ENCODE data around the gene RBMX. TPM values are rescaled to one million over a fixed set of nuclear protein-coding genes. Genes with fewer than 3 reads are reported as not detected.

Gene RBMX
- total and polyA plus RNA-seq, 2 of the 4 experiments (the other 2 are of a cell fraction): 151 to 337 TPM

GRCh38 chrX:136880003-136880451, 498 bp downstream of the RBMX start:
- Histone ChIP-seq H4K5ac (ENCODE audit: low read depth, low read length) (peak overlapping the region; percentile 44), H3K36me3 (ENCODE audit: control insufficient read depth, insufficient read depth, low read length) (peaks cover 20% of the 10 kb centered on the region), H4K91ac (ENCODE audit: insufficient read depth, low read depth, low read length) (peak overlapping the region; percentile 98), H3K23ac (ENCODE audit: low read depth, low read length) (peak overlapping the region; percentile 97), H3K14ac (replicated peaks; ENCODE audit: low read depth, low read length) (peak overlapping the region; percentile 99), H2AK5ac (ENCODE audit: low read depth, low read length) (peak overlapping the region; percentile 59; the same call in 1 of the 2 replicates), H2AFZ (replicated peaks; ENCODE audit: low read length, poor library complexity) (peak overlapping the region; percentile 83), H3K4me1 (ENCODE audit: control insufficient read depth, insufficient read depth, low read length) (no peaks in the 10 kb centered on the region), H4K8ac (ENCODE audit: low read depth in 2 of 2, low read length in 2 of 2) (peak overlapping the region; percentile 92 to 94; a peak in 2 of 4 replicates), H2BK5ac (ENCODE audit: low read depth, low read length, poor library complexity, severe bottlenecking) (peak overlapping the region; percentile 85), H3K79me1 (ENCODE audit: low read depth in 1 of 2, low read length in 2 of 2) (peaks cover 0 to 4% of the 10 kb centered on the region in 2 experiments; a peak in 1 of 4 replicates), H3K4ac (ENCODE audit: low read depth, low read length) (peak overlapping the region; percentile 98), H2BK20ac (ENCODE audit: low read depth, low read length) (no peak overlapping the region), H2AK9ac (replicated peaks; ENCODE audit: low read depth, low read length, poor library complexity) (peak overlapping the region; percentile 99), H3K9me1 (ENCODE audit: insufficient read depth, low read length) (no peaks in the 10 kb centered on the region), H3K27me3 (ENCODE audit: control insufficient read depth, insufficient read depth, low read length) (no peaks in the 10 kb centered on the region), H4K20me1 (ENCODE audit: insufficient read depth, low read length) (peaks cover 19% of the 10 kb centered on the region), H3K27ac (ENCODE audit: insufficient read depth, low read length) (peak overlapping the region; percentile 94), H3K4me3 (ENCODE audit: insufficient read depth, low read depth, low read length) (peak overlapping the region; percentile 77), H2BK15ac (ENCODE audit: low read depth, low read length) (no peak overlapping the region), H3K4me2 (ENCODE audit: low read depth, low read length) (peak overlapping the region; percentile 79; the same call in 1 of the 2 replicates), H3K18ac (ENCODE audit: low read depth, low read length) (peak overlapping the region; percentile 80), H3K9ac (ENCODE audit: low read depth, low read length) (peak overlapping the region; percentile 92), H3K9me3 (ENCODE audit: control insufficient read depth, insufficient read depth, low read length) (no peaks in the 10 kb centered on the region), H3K56ac (ENCODE audit: extremely low read depth, insufficient read depth, low read length) (peak overlapping the region; percentile 89), H2BK120ac (ENCODE audit: low read depth, low read length) (no peak overlapping the region)
- in situ Hi-C loops (cut with MboI; ENCODE audit: low sequenced_read_pairs) (no loop called here), dilution Hi-C loops (cut with HindIII; ENCODE audit: low sequenced_read_pairs, unreplicated experiment) (no loop called here), intact Hi-C loops (cut with micrococcal nuclease) (no loop called here)
- POLR2A ChIA-PET (ENCODE audit: unreplicated experiment): interaction anchor here (0.5 to 1.1 kb wide), 3 partner anchors 12 to 190 kb away, joined by 3 to 4 read pairs (median 4); no protein-coding TSS in a partner anchor
- DNase-seq (no peak), ATAC-seq (ENCODE audit: low read depth) (peak; percentile 28)
- TF ChIP-seq MXI1 (IDR thresholded peaks at IDR 0.05; ENCODE audit: borderline replicate concordance, low read depth, low read length) (0 out of 2 replicates have a peak, but pooled peaks have one; percentile 35), SMC3 (IDR thresholded peaks at IDR 0.05; ENCODE audit: low read depth, low read length) (no peak), CEBPB (IDR thresholded peaks at IDR 0.05; ENCODE audit: low read depth, low read length) (no peak), BHLHE40 (IDR thresholded peaks at IDR 0.05; ENCODE audit: low read depth, low read length) (no peak)
- TSS peak; percentile 82 for BruUV-seq (replicated peaks)
- CTCF ChIA-PET: no interaction called here
- WGBS, 2 experiments (ENCODE audit: extremely low coverage in 2 of 2, insufficient read length in 1 of 2): 21% methylated on average over 19 of the region's 32 CpGs; no CpG with 5 or more reads in 1 of the 2 experiments
